T47D (cell line): ENCODE data around the gene BBS1.

Source experiments
- DNase-seq, 2 experiments: peaks; one replicate each; pipeline versions ENCODE4 v3.0.0 to v3.0.0-alpha.2; 2011 to 2012; ENCODE audit warnings: low read depth in 1 of 2, low spot score in 1 of 2
- JUND ChIP-seq: IDR thresholded peaks from 2 replicates; pipeline ENCODE4 v1.6.1; 2012; ENCODE audit warnings: low read depth
- in situ Hi-C: cut with HindIII; loops from 2 replicates; pipeline ENCODE4 v1.10.0; 2016; ENCODE audit warnings: low sequenced_read_pairs, low pct_unique_long_range_greater_than_20kb

Gene BBS1

GRCh38 chr11:66554602-66555001 is 44.2 kb downstream of the BBS1 start:
- in situ Hi-C loops, result no loop called here

GRCh38 chr11:66555416-66555815 is 45.0 kb downstream of the BBS1 start:
- DNase-seq, result no peak
- in situ Hi-C loops, result no loop called here
- no peak for TF ChIP-seq JUND

More at GRCh38 chr11:66554602-66555001, 44.2 kb downstream of the BBS1 start:
- TF ChIP-seq JUND, result no peak
- no peak for DNase-seq

- no peak for DNase-seq
- no peak for TF ChIP-seq JUND
- in situ Hi-C loops, result no loop called here
Observed at GRCh38 chr11:66556086-66556485, 45.7 kb downstream of the BBS1 start.

GRCh38 chr11:66557733-66558326 is 47.4 kb downstream of the BBS1 start:
- TF ChIP-seq JUND, result no peak
- DNase-seq, result no peak
- in situ Hi-C loops, result no loop called here

GRCh38 chr11:66559142-66559865 is 48.9 kb downstream of the BBS1 start:
- no peak for TF ChIP-seq JUND
- no peak for DNase-seq
- in situ Hi-C loops, result no loop called here

- no peak for DNase-seq
- in situ Hi-C loops, result no loop called here
- no peak for TF ChIP-seq JUND
Observed at GRCh38 chr11:66559866-66560676, 49.6 kb downstream of the BBS1 start.

GRCh38 chr11:66561178-66561974 is 50.9 kb downstream of the BBS1 start:
- in situ Hi-C loops, result no loop called here

GRCh38 chr11:66561975-66562248 is 51.5 kb downstream of the BBS1 start:
- no peak for TF ChIP-seq JUND
- in situ Hi-C loops, result no loop called here
- DNase-seq, result no peak

More at GRCh38 chr11:66561178-66561974, 50.9 kb downstream of the BBS1 start:
- no peak for TF ChIP-seq JUND
- no peak for DNase-seq

GRCh38 chr11:66562275-66562674 is 51.8 kb downstream of the BBS1 start:
- in situ Hi-C loops, result no loop called here
- no peak for TF ChIP-seq JUND
- no peak for DNase-seq

GRCh38 chr11:66562907-66563583 is 52.6 kb downstream of the BBS1 start:
- in situ Hi-C loops, result no loop called here
- TF ChIP-seq JUND, result no peak
- DNase-seq, result no peak

- TF ChIP-seq JUND, result no peak
- in situ Hi-C loops, result no loop called here
- DNase-seq, result no peak
Observed at GRCh38 chr11:66563832-66564231, 53.4 kb downstream of the BBS1 start.

- no peak for TF ChIP-seq JUND
- in situ Hi-C loops, result no loop called here
- no peak for DNase-seq
Observed at GRCh38 chr11:66564538-66564937, 54.1 kb downstream of the BBS1 start.

GRCh38 chr11:66564984-66565383 is 54.5 kb downstream of the BBS1 start:
- in situ Hi-C loops, result no loop called here
- no peak for DNase-seq
- no peak for TF ChIP-seq JUND
